ENCODE results near the gene ZEB2.

Gene ZEB2

GRCh38 chr2:144426355-144426754 lies 93.6 kb downstream of the ZEB2 start:
- no peak for DNase-seq (ENCODE audit: low read depth in 2 of 2)

DNA sequence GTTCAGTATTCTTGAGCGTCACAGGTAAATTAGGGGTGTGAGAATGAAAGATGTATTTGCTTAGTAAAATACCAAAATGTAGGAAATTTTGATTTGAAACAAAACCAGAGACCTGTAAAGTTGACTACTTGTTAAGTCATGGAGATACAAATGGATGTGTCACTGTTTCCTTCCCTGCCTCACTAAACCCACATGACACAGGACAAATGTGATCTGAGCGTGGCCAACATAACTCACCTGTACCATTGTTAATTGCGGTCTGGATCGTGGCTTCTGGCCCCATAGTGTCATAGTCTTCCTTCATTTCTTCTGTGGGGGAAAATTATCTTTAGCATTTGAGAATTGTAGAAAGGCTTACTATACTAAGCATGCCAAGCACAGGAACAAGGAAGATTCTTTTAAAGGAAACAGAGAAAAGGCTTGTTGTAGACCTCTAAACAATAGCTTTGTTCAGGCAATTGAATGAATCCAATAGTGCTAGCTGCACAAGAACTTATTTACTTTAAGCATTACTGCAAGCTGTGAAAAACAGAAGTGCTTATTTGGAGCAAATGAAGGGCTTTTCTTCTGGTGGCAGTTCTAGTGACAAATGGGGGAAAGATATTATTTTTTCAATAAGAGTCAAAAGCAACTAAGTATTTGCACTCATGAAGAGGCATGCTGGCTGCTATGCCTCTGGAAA lies 95.2 kb downstream of the ZEB2 start:
- no peak for DNase-seq (ENCODE audit: low read depth in 2 of 2)

DNA sequence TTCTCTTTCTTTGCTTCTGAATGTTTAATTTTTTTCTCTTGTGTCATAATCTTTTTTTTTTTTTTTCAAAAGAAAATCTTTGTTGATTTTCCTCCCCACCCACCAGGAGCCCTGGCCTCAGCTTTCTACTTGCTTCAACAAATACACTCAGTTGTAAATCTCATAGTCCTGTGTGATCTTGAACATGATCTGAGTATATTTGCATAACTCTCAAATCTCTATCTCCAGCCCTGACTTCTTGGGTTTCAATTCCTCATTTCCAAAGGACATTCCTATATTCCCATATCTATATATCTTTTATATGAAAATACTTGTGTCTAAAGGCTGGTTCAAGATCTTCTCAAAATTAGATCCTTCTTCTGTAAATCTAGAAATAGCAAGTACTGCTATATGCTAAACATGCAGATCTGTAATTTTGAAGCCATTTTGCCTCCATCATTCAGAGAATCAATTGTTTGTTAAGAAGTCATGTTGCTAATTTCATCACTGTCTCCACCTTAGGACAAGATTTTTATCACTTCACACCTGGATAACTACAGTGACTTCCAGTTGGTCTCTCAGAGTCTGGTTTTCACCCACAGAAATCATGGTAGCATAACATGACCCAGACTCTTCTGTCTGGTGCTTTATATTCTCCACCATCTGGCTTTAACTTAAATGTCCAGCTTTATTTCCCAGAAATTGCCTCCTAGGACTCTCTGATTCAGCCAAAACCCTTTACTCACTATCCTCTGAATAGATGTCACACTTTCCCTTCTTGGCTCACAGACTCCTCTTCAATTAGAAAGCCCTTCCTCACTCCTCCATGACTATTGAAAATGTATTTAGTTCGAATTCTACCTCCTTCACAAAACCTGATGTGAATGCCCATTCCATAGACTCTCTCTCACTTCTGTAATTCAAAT lies 98.1 kb downstream of the ZEB2 start:
- no peak for DNase-seq (ENCODE audit: low read depth in 2 of 2)

GRCh38 chr2:144419218-144419617 lies 100.7 kb downstream of the ZEB2 start:
- DNase-seq (ENCODE audit: low read depth in 2 of 2): no peak

DNA sequence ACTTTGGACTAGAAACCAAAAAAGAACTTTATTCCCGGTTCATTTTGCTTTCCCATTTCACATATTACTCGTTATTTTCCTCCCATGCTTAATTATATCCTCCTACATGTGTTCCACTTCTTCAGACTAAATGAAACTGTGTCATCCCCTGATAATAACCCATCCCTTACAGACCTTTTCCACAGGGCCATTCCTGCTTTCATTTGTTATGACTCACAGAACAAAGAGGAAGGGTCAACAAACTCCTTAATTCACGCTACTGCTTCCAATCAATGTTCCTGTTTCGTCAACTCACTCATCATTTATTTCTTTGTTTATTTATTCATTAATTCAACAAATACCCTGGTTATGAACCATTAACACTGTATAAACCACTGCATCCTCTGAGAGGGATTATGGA lies 104.5 kb downstream of the ZEB2 start:
- no peak for DNase-seq (ENCODE audit: low read depth in 2 of 2)

DNA sequence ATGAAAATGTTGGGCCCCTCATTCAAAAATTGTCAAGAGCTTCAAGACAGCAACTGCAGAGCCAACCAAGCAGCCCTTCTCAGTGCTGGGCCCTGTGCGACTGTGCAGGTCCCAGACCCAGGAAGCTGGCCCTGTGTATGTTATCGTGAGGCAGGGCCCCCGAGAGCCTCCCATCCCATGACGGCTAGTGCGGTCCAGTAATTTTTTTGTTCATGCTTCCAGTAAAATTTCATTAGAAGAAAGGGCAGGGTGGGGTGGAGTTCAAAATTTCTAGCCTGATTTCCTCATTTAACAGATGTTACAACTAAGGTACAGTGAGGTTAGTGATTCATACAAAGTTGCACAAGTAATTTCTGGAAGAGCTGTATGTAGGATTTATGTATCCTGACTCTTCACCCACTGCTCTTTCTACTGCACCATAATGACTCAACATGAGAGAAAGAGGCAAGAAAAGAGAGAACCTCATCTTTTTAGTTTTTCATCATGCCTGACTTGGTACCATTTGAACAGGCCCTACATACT lies 105.5 kb downstream of the ZEB2 start:
- DNase-seq (ENCODE audit: low read depth in 2 of 2): no peak

DNA sequence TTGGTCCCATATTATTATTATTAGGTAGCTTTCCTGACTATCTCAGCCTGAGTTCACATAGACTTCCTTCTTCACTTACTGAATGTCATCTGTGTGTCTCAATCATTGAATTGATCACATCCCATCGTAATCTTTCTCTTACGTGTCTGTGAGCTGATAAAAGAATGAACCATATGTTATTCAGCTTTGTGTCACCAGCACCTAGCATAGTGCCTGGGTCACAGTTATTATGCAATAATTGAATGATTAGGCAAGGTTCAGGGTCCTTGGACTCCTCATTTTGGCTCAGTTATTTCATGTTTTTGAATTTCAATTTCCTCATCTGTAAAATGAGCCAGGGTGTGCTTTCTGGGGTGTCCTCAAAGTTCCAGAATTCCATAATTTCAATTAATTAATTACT lies 107.2 kb downstream of the ZEB2 start:
- DNase-seq (ENCODE audit: low read depth in 2 of 2): no peak

DNA sequence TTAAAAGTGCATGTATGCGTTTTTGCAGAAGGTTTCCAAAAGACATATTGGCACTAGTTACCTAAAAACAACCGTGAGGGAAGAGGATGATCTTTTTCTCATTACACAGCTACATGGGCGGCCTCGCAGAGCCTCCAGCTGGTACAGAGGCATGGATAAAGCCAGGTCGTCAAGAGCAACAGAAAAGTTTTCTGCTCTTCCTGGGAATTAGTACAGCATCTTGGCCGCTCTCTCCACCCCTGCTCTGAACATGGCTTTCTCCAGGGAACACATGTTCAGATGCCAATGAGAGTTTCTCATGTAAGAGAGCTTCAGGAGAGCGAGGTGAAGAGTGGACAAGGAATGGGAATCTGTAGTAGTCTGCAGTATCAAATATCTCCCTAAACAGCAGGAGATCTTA lies 108.4 kb downstream of the ZEB2 start:
- DNase-seq (ENCODE audit: low read depth in 2 of 2): no peak

DNA sequence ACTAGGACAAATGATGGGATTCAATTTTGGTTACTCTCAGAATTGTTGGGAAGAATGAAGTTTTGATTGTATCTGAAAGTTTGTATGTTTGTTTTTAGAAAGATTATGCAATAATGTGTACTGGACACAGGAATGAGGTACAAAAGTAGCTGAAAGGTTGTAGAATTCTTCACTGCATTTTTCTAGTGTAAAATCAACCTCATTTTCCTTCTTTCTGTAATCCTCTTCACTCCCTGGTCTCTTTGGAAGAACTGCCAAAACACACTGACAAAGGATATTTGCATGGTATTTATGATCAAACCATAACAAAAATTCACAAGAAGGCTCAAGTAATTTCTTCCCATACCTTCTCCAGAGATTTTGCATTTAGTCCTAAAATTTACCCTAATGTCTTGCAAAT lies 110.7 kb downstream of the ZEB2 start:
- no peak for DNase-seq (ENCODE audit: low read depth in 2 of 2)

DNA sequence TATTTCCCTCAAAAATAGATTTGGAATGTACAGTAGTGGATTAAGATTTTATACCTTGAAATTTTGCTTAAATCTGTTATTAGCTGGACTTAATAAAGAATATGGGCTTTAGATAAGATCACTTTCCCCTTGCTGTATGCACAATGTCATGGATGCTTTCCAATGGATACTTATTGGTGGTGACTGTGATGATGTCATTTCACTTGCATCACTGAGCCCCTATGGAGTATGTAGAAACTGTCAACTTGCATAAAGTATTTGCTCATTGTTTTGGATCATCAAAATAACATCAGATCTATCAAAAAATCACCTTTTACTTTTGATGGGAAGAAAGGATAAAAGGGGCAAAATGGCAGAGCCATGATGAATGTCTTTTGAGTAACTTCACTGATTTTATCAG lies 112.7 kb downstream of the ZEB2 start:
- DNase-seq (ENCODE audit: low read depth in 2 of 2): no peak

GRCh38 chr2:144405982-144406788 lies 113.7 kb downstream of the ZEB2 start:
- no peak for DNase-seq (ENCODE audit: low read depth in 2 of 2)

DNA sequence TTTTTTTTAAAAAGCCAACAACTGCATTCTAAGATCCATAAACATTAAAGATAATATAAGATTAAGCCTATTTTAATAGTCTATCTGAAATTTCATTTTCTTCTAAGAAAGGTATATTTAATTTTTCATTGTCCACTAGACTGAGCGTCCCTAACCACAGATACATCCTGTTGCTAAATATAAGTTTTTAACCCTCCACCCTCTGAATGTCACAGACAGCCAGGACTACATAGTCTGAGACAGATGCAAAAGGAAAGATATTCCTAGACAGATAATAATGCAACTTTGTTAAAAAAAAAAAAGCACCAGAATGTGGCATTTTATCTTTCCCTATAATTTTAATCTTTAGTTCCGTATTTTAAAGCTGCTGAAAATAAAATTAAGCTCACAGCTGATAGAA lies 114.6 kb downstream of the ZEB2 start:
- no peak for DNase-seq (ENCODE audit: low read depth in 2 of 2)

DNA sequence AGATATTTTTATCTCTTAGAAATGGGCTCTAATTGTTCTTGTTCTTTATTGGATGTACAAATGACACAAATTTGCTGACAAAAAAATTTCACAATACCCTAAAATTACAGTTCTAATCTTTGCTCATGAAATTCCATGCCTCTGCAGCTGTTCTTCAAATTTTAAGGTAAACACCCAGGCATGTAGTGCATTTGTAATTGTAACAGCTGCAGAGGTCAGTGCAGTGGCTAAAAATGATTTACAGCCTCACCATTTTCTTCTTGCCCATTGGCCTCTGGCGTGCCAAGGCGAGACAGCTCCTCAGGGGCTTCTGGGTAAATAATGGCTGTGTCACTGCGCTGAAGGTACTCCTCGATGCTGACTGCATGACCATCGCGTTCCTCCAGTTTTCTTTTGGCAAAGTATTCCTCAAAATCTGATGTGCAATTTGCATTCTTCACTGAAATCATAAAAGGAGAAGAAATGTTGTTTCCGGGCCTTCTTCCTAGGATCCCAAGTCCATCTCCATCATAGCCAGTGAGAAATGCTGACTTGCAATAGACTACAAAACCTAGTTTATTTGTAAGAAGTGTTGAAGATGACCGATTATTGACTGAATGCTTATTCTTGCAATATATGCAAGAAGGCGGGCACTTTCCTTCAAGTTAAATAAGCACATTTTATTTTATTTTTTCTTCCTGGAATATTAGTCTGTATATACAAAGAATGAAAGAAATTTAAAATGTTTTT lies 115.2 kb downstream of the ZEB2 start:
- no peak for DNase-seq (ENCODE audit: low read depth in 2 of 2)

DNA sequence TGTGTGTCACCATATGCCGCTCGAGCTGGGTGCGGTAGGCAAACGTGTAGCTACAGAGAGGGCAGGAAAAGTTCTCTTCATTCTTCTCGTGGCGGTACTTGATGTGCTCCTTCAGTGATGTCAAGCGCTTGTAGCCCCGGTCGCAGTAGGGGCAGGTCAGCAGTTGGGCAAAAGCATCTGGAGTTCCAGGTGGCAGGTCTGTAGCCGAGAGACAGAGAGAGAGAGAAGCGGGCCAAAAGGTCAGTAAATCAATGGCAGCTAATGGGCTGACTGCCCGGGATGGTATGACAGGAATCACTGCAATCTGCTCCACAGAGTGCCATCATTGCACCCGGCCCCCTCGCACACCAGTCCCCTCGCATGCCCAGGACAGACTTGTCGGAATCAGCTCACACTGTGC lies 116.0 kb downstream of the ZEB2 start:
- DNase-seq (ENCODE audit: low read depth in 2 of 2): no peak

DNA sequence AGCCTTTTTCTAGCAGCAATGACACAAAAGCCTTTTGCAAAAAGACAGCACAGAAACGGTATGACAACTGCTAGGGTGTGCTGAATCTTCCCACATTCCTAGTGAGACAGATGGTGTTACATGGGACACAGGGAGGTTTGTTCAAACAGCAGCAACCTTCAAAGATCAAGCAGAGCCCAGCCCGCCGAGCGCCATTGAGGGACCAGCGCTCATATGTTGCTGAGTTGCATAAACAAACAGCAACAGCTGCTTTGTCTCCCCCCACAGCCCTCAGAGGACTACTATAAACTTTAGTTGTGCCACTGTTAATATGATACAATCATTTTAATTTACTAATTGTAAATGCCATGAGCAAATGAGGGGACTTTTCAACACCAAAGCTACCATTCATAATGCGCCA lies 117.7 kb downstream of the ZEB2 start:
- no peak for DNase-seq (ENCODE audit: low read depth in 2 of 2)

DNA sequence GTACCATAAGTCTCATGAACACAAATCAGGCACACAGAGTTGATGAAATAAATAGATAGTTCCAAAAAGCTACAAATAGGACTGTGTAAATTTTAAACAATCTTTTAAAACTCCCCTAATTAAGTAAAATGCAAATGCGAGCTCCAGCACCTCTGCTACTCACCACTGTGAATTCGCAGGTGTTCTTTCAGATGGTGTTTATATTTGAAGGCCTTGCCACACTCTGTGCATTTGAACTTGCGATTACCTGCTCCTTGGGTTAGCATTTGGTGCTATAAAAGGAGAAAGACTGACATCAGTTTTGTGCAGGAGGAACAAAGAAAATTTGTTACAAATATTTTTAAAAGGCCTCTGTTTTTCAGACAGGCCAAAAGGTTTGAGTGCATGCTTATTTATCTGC lies 118.9 kb downstream of the ZEB2 start:
- DNase-seq (ENCODE audit: low read depth in 2 of 2): no peak

DNA sequence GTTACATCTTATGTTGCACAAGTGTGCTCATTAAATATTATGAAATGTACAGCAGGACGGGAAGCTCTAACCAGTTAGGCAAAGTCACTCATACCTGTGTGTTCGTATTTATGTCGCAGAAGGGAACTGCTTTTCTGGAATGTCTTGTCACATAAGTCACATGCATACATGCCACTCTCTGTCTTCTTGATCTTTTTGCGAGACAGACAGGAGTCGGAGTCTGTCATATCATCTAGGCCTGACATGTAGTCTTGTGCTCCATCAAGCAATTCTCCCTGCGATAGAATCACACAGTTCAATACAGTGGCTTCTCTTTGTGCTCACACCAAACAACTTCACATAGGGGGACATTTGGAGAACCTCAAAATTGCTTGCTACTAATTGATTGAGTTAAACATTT lies 123.6 kb downstream of the ZEB2 start:
- no peak for DNase-seq (ENCODE audit: low read depth in 2 of 2)

DNA sequence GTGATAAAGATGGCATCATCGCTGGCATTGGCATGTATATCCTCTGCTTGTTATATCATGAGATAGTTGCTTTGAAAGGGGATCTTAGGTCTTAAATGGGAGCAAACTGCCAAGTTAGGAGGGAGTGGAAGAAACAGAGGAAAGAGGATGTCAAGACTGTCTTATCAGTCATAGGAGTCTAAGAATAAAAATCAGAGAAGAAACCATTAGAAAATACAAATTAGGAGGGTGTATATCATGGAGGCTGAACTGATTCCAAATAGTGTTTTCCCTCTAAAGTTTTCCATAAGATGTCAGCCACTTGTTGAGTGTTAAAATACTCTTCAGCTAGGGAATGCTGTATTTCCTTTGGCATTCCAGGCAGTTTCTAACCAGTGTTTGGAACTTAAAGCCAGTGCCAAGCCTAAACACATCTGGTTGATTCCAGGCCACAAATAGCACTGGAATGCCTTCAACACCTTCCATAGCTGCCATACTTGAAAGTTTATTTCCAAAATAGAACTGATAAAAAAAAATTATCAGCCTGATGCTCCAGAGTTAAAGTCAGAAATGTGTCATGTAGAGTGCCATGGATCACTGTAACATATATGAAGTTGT lies 129.4 kb downstream of the ZEB2 start:
- DNase-seq (ENCODE audit: low read depth in 2 of 2): no peak

GRCh38 chr2:144389930-144390311 lies 130.0 kb downstream of the ZEB2 start:
- no peak for DNase-seq (ENCODE audit: low read depth in 2 of 2)

GRCh38 chr2:144389151-144389929 lies 130.6 kb downstream of the ZEB2 start:
- no peak for DNase-seq (ENCODE audit: low read depth in 2 of 2)

Measured in stimulated activated CD8-positive, alpha-beta memory T cell treated with anti-CD3 and anti-CD28 coated beads, Interleukin-15, amount 100 ng/mL, for 4 hours (primary cell).